IMR-90 (cell line): ENCODE measurements around the gene AGTPBP1.

Experiments
- BHLHE40 ChIP-seq: fragments of 150-350 bp; IDR thresholded peaks from 2 replicates; pipeline ENCODE4 v1.6.1; 2016; ENCODE audit warnings: mild to moderate bottlenecking, low read depth, low read length
- CEBPB ChIP-seq: IDR thresholded peaks from 2 replicates; pipeline ENCODE4 v1.6.1; 2012; ENCODE audit warnings: low read depth, low read length, improper control_type of control experiment
- CHD1 ChIP-seq: IDR thresholded peaks from 2 replicates; pipeline ENCODE4 v1.6.1; 2012; ENCODE audit warnings: low read depth, low read length, improper control_type of control experiment
- MAZ ChIP-seq: IDR thresholded peaks from 2 replicates; pipeline ENCODE4 v1.6.1; 2012; ENCODE audit warnings: low read depth, mild to moderate bottlenecking, low read length, improper control_type of control experiment, moderate library complexity, borderline replicate concordance
- MXI1 ChIP-seq: IDR thresholded peaks from 2 replicates; pipeline ENCODE4 v1.6.1; 2012; ENCODE audit warnings: low read depth, mild to moderate bottlenecking, low read length, moderate library complexity, borderline replicate concordance
- NFE2L2 ChIP-seq: fragments of 150-350 bp; IDR thresholded peaks from 2 replicates; pipeline ENCODE4 v1.6.1; 2016; ENCODE audit warnings: low read depth, mild to moderate bottlenecking, low read length
- POLR2A ChIP-seq: IDR thresholded peaks from 2 replicates; pipeline ENCODE4 v1.6.1; 2012; ENCODE audit warnings: mild to moderate bottlenecking, low read depth, low read length
- RAD21 ChIP-seq: IDR thresholded peaks from 2 replicates; pipeline ENCODE4 v1.6.1; 2012; ENCODE audit warnings: low read length, improper control_type of control experiment
- RCOR1 ChIP-seq: IDR thresholded peaks from 2 replicates; pipeline ENCODE4 v1.6.1; 2012; ENCODE audit warnings: mild to moderate bottlenecking, low read length, improper control_type of control experiment; ENCODE audit not compliant: insufficient replicate concordance
- RFX5 ChIP-seq: IDR thresholded peaks from 2 replicates; pipeline ENCODE4 v1.8.0; 2012; ENCODE audit warnings: low read depth, mild to moderate bottlenecking, low read length, moderate library complexity
- SMC3 ChIP-seq: fragments of 150-350 bp; IDR thresholded peaks from 2 replicates; pipeline ENCODE4 v1.6.1; 2016; ENCODE audit warnings: low read depth, mild to moderate bottlenecking, antibody characterized with exemption, low read length, moderate library complexity
- TF ChIP-seq, protein P1 (sequence below): conservative IDR thresholded peaks from 2 replicates; pipeline ENCODE4 v1.5.1; 2012; ENCODE audit warnings: mild to moderate bottlenecking, low read depth, low read length, improper control_type of control experiment
- TF ChIP-seq, protein P2 (sequence below): fragments of 150-350 bp; IDR thresholded peaks from 2 replicates; pipeline ENCODE4 v1.6.1; 2016; ENCODE audit warnings: low read depth, mild to moderate bottlenecking, low read length, moderate library complexity, borderline replicate concordance
- TF ChIP-seq, protein P3 (sequence below): fragments of 150-350 bp; IDR thresholded peaks from 2 replicates; pipeline ENCODE4 v1.6.1; 2017; ENCODE audit warnings: mild to moderate bottlenecking, antibody characterized with exemption, low read length, low read depth

DNA sequence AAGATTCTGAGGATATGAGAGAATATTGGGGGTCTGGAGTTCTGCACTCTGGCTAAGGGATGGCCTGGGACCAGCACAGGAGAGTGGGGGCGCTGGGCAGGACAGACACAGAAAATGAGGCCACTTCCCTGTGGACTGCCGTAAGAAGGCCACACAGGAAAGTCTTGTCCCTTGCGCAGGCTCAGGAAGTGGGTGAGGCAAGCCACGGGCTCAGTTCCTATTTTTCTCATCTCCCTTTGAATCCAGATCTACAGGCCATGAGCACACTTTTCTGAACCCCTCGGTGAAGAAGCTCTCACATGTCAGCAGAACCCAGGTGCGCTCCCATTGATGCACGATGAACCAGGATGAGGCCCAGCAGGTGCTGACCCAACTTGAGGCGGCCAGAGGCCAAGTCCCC is 207.4 kb downstream of the AGTPBP1 start:
- TF ChIP-seq BHLHE40 (no peak), POLR2A (no peak), RAD21 (no peak), MAZ (no peak), RFX5 (no peak), CEBPB (no peak), CHD1 (no peak), SMC3 (no peak), RCOR1 (no peak), NFE2L2 (no peak), MXI1 (no peak)
- TF ChIP-seq, protein P1, sequence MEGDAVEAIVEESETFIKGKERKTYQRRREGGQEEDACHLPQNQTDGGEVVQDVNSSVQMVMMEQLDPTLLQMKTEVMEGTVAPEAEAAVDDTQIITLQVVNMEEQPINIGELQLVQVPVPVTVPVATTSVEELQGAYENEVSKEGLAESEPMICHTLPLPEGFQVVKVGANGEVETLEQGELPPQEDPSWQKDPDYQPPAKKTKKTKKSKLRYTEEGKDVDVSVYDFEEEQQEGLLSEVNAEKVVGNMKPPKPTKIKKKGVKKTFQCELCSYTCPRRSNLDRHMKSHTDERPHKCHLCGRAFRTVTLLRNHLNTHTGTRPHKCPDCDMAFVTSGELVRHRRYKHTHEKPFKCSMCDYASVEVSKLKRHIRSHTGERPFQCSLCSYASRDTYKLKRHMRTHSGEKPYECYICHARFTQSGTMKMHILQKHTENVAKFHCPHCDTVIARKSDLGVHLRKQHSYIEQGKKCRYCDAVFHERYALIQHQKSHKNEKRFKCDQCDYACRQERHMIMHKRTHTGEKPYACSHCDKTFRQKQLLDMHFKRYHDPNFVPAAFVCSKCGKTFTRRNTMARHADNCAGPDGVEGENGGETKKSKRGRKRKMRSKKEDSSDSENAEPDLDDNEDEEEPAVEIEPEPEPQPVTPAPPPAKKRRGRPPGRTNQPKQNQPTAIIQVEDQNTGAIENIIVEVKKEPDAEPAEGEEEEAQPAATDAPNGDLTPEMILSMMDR: no peak
- TF ChIP-seq, protein P2, sequence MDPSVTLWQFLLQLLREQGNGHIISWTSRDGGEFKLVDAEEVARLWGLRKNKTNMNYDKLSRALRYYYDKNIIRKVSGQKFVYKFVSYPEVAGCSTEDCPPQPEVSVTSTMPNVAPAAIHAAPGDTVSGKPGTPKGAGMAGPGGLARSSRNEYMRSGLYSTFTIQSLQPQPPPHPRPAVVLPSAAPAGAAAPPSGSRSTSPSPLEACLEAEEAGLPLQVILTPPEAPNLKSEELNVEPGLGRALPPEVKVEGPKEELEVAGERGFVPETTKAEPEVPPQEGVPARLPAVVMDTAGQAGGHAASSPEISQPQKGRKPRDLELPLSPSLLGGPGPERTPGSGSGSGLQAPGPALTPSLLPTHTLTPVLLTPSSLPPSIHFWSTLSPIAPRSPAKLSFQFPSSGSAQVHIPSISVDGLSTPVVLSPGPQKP: no peak
- TF ChIP-seq, protein P3, sequence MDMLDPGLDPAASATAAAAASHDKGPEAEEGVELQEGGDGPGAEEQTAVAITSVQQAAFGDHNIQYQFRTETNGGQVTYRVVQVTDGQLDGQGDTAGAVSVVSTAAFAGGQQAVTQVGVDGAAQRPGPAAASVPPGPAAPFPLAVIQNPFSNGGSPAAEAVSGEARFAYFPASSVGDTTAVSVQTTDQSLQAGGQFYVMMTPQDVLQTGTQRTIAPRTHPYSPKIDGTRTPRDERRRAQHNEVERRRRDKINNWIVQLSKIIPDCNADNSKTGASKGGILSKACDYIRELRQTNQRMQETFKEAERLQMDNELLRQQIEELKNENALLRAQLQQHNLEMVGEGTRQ: no peak
